Small intestine (tissue), 7 donors: ENCODE data around the gene SPA17. TPM values are rescaled to one million over a fixed set of nuclear protein-coding genes. Genes with fewer than 3 reads are reported as not detected.

Source experiments
- DNase-seq, 2 donors: peaks; one replicate each; pipeline versions ENCODE4 v3.0.0 to v3.0.0-alpha.2; 2013
- FAIRE-seq: peaks from 2 replicates; lab custom pipeline; 2012; peaks lifted over from hg19 to GRCh38; lab: Jason Lieb, UNC
- H3K27ac ChIP-seq, 3 donors: one replicate each; pipeline ENCODE4 v1.5.1; 2013; ENCODE audit warnings: low read length in 2 of 3, mild to moderate bottlenecking in 2 of 3, control low read depth in 1 of 3, inconsistent platforms in 1 of 3, low read depth in 1 of 3, moderate library complexity in 1 of 3
- H3K27me3 ChIP-seq, 3 donors: one replicate each; pipeline ENCODE4 v1.6.1; 2013; ENCODE audit warnings: low read length in 3 of 3, inconsistent platforms in 1 of 3; ENCODE audit not compliant: control insufficient read depth in 3 of 3, insufficient read depth in 3 of 3
- H3K36me3 ChIP-seq, 3 donors: one replicate each; pipeline ENCODE4 v1.6.1; 2013; ENCODE audit warnings: low read length in 3 of 3, inconsistent platforms in 1 of 3, low read depth in 1 of 3, mild to moderate bottlenecking in 1 of 3, moderate library complexity in 1 of 3; ENCODE audit not compliant: control insufficient read depth in 3 of 3, insufficient read depth in 2 of 3
- H3K4me1 ChIP-seq, 3 donors: one replicate each; pipeline ENCODE4 v1.6.1; 2013; ENCODE audit warnings: low read length in 2 of 3, inconsistent platforms in 1 of 3, low read depth in 1 of 3, mild to moderate bottlenecking in 1 of 3, moderate library complexity in 1 of 3; ENCODE audit not compliant: control insufficient read depth in 3 of 3, insufficient read depth in 2 of 3
- H3K4me3 ChIP-seq, 3 donors: one replicate each; pipeline ENCODE4 v1.5.1; 2013; ENCODE audit warnings: low read length in 3 of 3, control low read depth in 1 of 3, inconsistent platforms in 1 of 3, low read depth in 1 of 3, mild to moderate bottlenecking in 1 of 3, moderate library complexity in 1 of 3
- H3K9me3 ChIP-seq, 2 donors: one replicate each; pipeline ENCODE4 v1.6.1; 2013; ENCODE audit warnings: low read depth in 1 of 2, low read length in 1 of 2; ENCODE audit not compliant: control insufficient read depth in 2 of 2, insufficient read depth in 1 of 2
- WGBS, 3 donors: extraction: QIAGEN DNeasy Blood & Tissue Kit; methylation state at CpG; one replicate each; pipeline ENCODE4 v1.1.7; 2013; 5-methylcytosine and 5-hydroxymethylcytosine counted together
- polyA plus RNA-seq, 4 donors: library from polyadenylated mRNA; stranded (reverse) in 3 of 4; unstranded in 1 of 4; fragments of 200-250 nt in 3 of 4; fragments of 120-200 nt in 1 of 4; gene quantifications; one replicate each; pipeline versions ENCODE4 v1.2.1 to v1.2.3, GENCODE V29; 2013
- donor health status: healthy with polysubstance abuse.
- donor health status: control.
- donor health status: control.
- donor health status: Bipolar disorder and iron deficiency.
- donor health status: healthy.

The SPA17 gene
- polyA plus RNA-seq, 4 donors: 3.2 to 9.8 (median 7.0) TPM

GRCh38 chr11:124656774-124657630 lies 16.7 kb upstream of the SPA17 start:
- no peaks in the 10 kb centered on the region for H3K9me3 ChIP-seq
- peaks cover 2 to 24% (median 2%) of the 10 kb centered on the region in 3 donors for H3K36me3 ChIP-seq
- no peak overlapping the region for H3K27ac ChIP-seq
- H3K4me1 ChIP-seq: no peaks in the 10 kb centered on the region
- WGBS, 3 donors: 76 to 89% (median 87%) methylated on average over 16 of the region's 16 CpGs
- H3K27me3 ChIP-seq: no peaks in the 10 kb centered on the region
- no peak for DNase-seq
- H3K4me3 ChIP-seq: no peak overlapping the region
- FAIRE-seq: no peak

- no peak for FAIRE-seq
- WGBS, 3 donors: 85 to 96% (median 95%) methylated on average over 5 of the region's 5 CpGs
- peaks cover 2 to 17% (median 2%) of the 10 kb centered on the region in 3 donors for H3K36me3 ChIP-seq
- no peaks in the 10 kb centered on the region for H3K9me3 ChIP-seq
- H3K27me3 ChIP-seq: no peaks in the 10 kb centered on the region
- no peak overlapping the region for H3K27ac ChIP-seq
- no peak overlapping the region for H3K4me3 ChIP-seq
- DNase-seq: no peak
- no peaks in the 10 kb centered on the region for H3K4me1 ChIP-seq
Observed at GRCh38 chr11:124657904-124658303, 15.8 kb upstream of the SPA17 start.

DNA sequence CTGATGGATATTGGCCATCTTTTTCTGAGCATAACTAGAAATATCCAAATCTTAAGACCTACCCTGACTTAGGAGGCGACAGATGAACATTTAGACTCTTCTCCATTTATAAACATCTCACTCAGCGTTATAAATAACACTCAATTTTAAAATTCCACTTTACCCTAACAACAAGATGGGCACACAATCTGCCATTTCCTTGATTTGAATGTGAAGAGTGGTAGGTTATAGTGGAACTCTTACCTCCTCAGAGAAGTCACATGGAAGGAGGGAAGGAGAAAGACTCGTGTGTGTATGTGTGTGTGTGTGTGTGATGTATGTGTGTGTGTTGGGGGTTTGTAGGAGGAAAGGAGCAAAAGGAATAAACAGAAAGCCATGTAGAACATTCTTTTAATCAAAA lies 15.2 kb upstream of the SPA17 start:
- no peaks in the 10 kb centered on the region for H3K4me1 ChIP-seq
- 84 to 86% (median 85%) methylated on average over 3 of the region's 3 CpGs for WGBS, 3 donors
- no peak for FAIRE-seq

DNA sequence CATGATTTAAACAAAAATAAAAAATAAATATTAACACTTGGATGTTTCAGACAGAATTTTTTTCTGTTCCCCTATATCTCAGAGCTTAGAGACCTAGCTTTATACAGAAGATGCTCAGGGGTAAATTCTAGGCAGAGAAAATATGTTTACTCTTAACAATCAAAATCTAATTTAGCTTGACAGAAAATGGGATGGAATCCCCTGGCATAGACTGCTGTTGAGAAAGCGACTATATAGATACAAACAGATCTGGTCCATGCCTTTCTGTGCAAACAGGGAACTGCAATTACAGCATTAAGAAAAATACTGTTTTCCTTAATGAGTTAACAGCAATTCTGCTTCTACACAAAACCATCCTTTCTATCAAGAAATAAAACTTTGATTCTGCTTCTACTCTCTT lies 14.7 kb upstream of the SPA17 start:
- Histone ChIP-seq H3K36me3 (peaks cover 2 to 17% (median 2%) of the 10 kb centered on the region in 3 donors), H3K9me3 (no peaks in the 10 kb centered on the region), H3K27ac (no peak overlapping the region), H3K4me3 (no peak overlapping the region), H3K27me3 (no peaks in the 10 kb centered on the region), H3K4me1 (no peaks in the 10 kb centered on the region)
- DNase-seq: no peak
- WGBS, 3 donors: 86 to 90% (median 88%) methylated on average over 1 of the region's 1 CpG
- no peak for FAIRE-seq

More for the DNA sequence above, 15.2 kb upstream of the SPA17 start:
- H3K36me3 ChIP-seq: peaks cover 2 to 16% (median 2%) of the 10 kb centered on the region in 3 donors
- H3K27me3 ChIP-seq: no peaks in the 10 kb centered on the region
- H3K9me3 ChIP-seq: no peaks in the 10 kb centered on the region
- no peak overlapping the region for H3K27ac ChIP-seq
- DNase-seq: no peak
- no peak overlapping the region for H3K4me3 ChIP-seq

- Histone ChIP-seq H3K9me3 (no peaks in the 10 kb centered on the region), H3K27me3 (no peaks in the 10 kb centered on the region), H3K4me1 (no peaks in the 10 kb centered on the region), H3K4me3 (no peak overlapping the region), H3K27ac (no peak overlapping the region), H3K36me3 (peaks cover 0 to 21% (median 5%) of the 10 kb centered on the region in 3 donors)
- DNase-seq: no peak
- FAIRE-seq: no peak
Observed at GRCh38 chr11:124661553-124661952, 12.2 kb upstream of the SPA17 start.

DNA sequence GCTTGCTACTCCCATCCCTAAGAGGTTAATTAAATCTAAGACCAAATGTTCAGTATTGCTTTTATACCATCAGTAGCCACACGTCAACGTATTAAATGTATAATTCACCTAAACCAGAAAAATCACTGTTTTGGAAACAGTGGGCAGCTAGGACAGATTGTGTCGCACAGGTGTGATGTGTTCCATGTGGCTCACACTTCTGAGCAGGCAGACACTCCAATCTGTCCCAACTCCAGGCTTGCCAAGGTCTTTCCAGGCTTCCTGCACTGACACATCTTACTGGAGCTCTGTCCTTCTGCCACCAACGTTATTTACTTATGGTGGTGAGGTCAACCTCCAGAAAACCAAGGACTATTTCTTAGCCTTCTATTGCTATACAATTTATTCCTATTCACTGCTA lies 11.6 kb upstream of the SPA17 start:
- no peak for FAIRE-seq
- no peak overlapping the region for H3K4me3 ChIP-seq
- WGBS, 3 donors: 88 to 91% (median 89%) methylated on average over 4 of the region's 4 CpGs

GRCh38 chr11:124663861-124664260 lies 9.8 kb upstream of the SPA17 start:
- Histone ChIP-seq H3K27ac (no peak overlapping the region), H3K4me3 (no peak overlapping the region), H3K27me3 (no peaks in the 10 kb centered on the region), H3K9me3 (no peaks in the 10 kb centered on the region), H3K36me3 (peaks cover 0 to 19% (median 5%) of the 10 kb centered on the region in 3 donors), H3K4me1 (no peaks in the 10 kb centered on the region)
- no peak for FAIRE-seq
- DNase-seq: no peak
- WGBS, 3 donors: 91 to 95% (median 94%) methylated on average over 2 of the region's 2 CpGs

More for the DNA sequence above, 11.6 kb upstream of the SPA17 start:
- Histone ChIP-seq H3K4me1 (no peaks in the 10 kb centered on the region), H3K27me3 (no peaks in the 10 kb centered on the region), H3K9me3 (no peaks in the 10 kb centered on the region), H3K36me3 (peaks cover 0 to 17% (median 5%) of the 10 kb centered on the region in 3 donors), H3K27ac (no peak overlapping the region)
- no peak for DNase-seq

DNA sequence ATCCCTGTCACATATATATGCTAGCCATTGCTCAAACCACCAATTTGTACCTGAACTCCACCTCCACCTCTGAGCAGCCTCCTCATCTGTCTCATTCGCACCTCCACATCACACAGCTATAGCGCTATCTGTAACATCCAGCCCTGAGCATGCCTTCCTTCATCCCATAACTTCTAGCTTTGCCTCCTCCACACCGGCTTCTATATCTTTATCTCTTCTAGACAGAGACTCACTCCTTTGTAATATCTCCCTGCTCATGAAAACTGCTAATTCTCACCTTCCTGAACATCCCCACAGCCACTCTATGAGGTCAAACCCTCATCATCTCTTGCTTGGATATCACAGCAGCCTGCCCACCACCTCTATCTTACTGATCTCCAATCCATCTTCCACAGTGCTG lies 6.1 kb upstream of the SPA17 start:
- DNase-seq: no peak
- H3K4me1 ChIP-seq: peaks cover 0 to 4% (median 4%) of the 10 kb centered on the region in 3 donors
- FAIRE-seq: no peak
- 96 to 98% (median 97%) methylated on average over 3 of the region's 3 CpGs for WGBS, 3 donors
- no peak overlapping the region for H3K4me3 ChIP-seq
- H3K27me3 ChIP-seq: no peaks in the 10 kb centered on the region
- no peak overlapping the region for H3K27ac ChIP-seq
- H3K9me3 ChIP-seq: no peaks in the 10 kb centered on the region
- H3K36me3 ChIP-seq: peaks cover 0 to 15% (median 3%) of the 10 kb centered on the region in 3 donors
